GM18858 (cell line): ENCODE measurements around the gene CD4.
"Not testable (repeated sequence)": the region's sequence is repeated elsewhere in the genome, so short reads cannot be mapped to it uniquely, and the experiment has no call there.

Experiments
- ATAC-seq: cut with Tn5 transposase; IDR thresholded peaks from one replicate; pipeline ENCODE4 v1.9.1; 2021; ENCODE audit not compliant: unreplicated experiment

CD4 gene

GRCh38 chr12:6866163-6866919 is 77.0 kb downstream of the CD4 start:
- ATAC-seq: no peak

DNA sequence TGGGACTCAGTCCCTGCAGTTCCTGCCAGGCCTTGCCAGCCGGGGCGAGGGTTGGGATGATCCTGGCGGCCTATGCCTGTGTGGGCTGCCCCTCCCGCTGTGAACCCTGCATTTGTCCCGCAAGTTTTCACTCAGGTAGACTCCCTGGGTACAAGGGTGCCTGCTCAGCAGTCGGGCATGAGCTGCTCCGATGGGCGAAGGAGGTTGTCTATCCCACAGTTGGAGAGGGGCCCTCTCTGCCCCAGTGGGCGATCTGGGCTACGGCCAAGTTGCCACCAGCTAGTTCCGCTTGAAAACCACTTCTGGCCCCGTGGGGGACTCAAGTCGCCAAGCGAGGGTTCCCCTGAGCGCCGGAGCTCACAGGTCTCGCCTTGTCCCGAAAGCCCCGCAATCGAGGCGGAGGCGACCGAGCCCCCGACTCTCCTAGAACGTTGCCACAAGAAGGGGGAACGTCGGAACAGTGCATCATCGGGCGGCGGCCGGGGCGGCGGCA is 77.6 kb downstream of the CD4 start:
- ATAC-seq: no peak

DNA sequence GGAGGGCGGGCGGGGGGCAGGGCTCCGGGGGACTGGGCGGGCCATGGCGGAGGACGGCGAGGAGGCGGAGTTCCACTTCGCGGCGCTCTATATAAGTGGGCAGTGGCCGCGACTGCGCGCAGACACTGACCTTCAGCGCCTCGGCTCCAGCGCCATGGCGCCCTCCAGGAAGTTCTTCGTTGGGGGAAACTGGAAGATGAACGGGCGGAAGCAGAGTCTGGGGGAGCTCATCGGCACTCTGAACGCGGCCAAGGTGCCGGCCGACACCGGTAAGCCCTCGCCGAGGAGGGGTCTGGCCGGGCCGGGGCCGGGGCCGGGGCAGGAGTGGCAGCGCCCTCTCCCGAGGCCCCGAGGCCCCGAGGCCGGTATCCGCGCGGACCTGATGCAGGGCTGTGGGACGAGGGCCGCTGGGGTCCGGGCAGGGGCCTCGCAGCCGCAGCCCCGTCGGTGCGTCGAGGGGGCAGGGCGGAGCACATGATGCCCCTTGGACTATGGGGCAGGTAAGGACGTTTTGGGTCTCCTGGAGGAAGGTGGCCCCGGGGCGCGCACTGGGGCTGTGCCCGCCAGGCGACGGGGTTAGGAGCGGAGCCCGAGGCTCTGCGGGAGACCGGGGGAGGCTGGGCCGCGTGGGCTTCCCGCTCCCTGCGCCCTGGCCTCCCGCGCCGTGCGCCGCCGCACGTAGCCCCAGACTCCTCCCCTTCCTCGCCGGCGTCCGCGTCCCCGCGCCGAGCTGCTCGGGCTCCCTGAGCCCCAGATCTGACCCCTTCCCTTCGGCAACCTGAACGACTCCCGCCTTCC is 78.3 kb downstream of the CD4 start, which contains the start of gene TPI1:
TPI1 (plus strand) TSS at position 119 of the 798 bp plus-strand sequence; CDS start at position 155, 36 bp downstream.
- no peak for ATAC-seq

DNA sequence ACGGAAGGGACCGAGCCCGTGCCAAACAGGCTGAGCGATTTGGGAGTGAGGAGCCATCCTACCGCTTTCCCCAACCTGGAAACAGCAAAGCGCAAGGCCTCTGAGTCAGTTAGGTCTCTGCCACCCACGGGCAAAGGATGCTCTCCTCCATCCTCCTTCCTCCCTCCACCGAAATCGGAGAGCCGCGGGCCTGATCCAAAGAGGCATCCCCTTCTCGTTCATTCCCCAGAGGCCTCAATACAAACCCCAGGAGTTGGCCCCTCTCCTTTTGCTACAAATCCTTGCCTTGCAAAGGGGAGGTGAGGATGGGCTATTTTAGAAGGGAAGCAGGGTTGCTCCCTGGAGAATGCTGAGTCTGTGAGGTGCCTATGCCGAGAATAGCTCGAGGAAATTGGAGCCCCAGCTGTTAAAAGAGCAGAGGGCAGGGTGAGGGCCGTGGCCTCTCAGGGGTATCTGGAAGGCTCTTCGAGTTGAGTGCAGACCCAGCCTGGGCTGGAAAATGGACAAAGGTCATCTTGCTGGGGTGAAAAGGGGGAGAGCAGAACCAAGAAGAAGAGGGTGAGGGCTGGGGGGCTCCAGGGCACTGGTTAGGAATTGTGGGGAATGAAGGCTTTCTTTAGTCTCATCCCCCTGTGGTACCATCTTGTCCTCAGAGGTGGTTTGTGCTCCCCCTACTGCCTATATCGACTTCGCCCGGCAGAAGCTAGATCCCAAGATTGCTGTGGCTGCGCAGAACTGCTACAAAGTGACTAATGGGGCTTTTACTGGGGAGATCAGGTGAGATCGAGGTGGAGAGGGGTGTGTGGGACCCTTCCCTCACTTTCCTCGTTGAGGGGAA is 79.1 kb downstream of the CD4 start:
- no peak for ATAC-seq

GRCh38 chr12:6869049-6870021 is 80.0 kb downstream of the CD4 start:
- ATAC-seq: no peak

DNA sequence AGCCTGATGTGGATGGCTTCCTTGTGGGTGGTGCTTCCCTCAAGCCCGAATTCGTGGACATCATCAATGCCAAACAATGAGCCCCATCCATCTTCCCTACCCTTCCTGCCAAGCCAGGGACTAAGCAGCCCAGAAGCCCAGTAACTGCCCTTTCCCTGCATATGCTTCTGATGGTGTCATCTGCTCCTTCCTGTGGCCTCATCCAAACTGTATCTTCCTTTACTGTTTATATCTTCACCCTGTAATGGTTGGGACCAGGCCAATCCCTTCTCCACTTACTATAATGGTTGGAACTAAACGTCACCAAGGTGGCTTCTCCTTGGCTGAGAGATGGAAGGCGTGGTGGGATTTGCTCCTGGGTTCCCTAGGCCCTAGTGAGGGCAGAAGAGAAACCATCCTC is 81.0 kb downstream of the CD4 start:
- ATAC-seq: not testable (repeated sequence)
